ENCODE data around the gene DUOX2.
"Not testable (repeated sequence)": the region's sequence is repeated elsewhere in the genome, so short reads cannot be mapped to it uniquely, and the experiment has no call there.

Gene DUOX2

DNA sequence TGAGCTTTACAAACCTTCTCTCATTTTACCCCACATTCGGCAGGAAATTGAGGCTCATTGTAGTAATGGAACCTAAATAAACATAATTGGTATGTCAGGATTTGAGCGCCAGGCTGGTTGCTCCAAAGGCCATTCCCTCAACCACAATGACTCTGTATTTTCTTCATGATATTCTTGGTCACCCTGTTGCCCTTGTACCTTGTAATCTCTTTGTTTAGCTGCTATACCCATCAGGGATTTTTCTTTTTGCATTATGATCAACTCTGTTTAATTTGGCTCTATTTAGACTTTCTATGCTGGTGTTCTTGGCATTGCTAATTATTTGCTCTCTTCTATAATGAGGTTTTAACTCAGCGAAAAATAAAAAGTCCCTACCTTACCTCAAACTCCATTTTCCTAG lies 29.8 kb downstream of the DUOX2 start:
- DNase-seq (ENCODE audit: extremely low read depth, low read depth), result no peak

DNA sequence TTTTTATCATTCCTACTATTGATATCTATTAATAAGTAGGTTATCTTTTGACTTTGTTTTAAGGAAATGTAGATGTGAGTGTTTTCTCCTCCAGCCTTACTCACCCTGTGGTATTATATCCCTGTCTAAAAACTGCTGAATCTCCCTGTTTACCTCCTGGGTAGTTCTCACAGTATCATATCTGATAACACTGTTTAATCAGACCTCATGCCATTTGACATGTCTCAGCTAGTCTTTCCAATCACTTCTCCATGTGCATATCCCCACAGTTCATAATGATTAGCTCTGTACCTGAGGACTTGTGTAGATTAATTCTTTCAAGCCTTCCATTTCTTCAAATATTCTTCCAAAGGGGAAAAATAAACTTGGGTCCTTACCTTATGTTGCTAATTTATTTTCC lies 30.7 kb downstream of the DUOX2 start:
- no peak overlapping the region for H3K4me3 ChIP-seq (replicated peaks; ENCODE audit: low read depth, low read length)
- TF ChIP-seq, protein P1, sequence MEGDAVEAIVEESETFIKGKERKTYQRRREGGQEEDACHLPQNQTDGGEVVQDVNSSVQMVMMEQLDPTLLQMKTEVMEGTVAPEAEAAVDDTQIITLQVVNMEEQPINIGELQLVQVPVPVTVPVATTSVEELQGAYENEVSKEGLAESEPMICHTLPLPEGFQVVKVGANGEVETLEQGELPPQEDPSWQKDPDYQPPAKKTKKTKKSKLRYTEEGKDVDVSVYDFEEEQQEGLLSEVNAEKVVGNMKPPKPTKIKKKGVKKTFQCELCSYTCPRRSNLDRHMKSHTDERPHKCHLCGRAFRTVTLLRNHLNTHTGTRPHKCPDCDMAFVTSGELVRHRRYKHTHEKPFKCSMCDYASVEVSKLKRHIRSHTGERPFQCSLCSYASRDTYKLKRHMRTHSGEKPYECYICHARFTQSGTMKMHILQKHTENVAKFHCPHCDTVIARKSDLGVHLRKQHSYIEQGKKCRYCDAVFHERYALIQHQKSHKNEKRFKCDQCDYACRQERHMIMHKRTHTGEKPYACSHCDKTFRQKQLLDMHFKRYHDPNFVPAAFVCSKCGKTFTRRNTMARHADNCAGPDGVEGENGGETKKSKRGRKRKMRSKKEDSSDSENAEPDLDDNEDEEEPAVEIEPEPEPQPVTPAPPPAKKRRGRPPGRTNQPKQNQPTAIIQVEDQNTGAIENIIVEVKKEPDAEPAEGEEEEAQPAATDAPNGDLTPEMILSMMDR (IDR thresholded peaks at IDR 0.05; ENCODE audit: low read depth, low read length, missing control alignments), result no peak
- no peak for DNase-seq (ENCODE audit: extremely low read depth, low read depth)

More for the DNA sequence above, 29.8 kb downstream of the DUOX2 start:
- TF ChIP-seq, protein P1 (IDR thresholded peaks at IDR 0.05; ENCODE audit: low read depth, low read length, missing control alignments), result no peak
- H3K4me3 ChIP-seq (replicated peaks; ENCODE audit: low read depth, low read length), result no peak overlapping the region

DNA sequence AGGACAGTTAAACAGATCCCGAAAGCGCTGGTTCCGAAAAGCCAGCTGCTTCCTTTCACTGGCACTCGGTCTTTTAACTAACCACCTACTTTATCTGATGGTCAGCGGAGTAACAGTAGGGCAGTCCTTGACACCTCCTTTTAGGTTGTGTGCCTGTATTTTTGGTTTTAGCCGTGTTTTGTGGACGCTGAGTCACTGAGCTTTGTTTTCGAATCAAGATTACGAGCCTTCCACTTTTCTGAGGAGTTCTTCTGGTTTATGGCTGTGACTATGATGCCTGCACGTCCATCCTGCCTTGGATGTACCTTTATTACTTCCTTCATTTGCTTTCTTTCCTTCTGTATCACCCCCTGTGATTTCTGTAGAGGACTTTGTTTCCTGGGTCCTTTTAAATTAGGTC lies 31.6 kb downstream of the DUOX2 start:
- not testable (repeated sequence) for H3K4me3 ChIP-seq (replicated peaks; ENCODE audit: low read depth, low read length); DNase-seq (ENCODE audit: extremely low read depth, low read depth)

DNA sequence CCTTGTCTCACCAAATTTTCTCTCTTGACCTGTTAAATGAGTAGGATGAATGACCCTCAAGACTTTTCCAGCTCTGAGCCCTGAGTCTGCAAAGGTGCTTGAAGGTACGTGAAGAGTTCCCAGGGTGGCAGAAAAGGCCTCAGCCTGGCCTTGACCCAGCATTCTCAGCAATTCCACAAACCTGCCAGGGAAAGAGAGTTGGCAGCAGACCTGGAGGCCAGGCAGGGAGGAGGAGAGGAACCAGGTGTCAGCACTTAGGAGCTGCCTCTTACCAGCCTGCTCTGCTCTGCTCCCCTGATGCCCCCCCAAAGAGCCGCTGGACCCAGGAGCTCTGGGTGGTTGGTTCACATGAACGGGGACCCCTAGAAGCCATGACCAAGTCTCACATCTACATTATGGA lies 33.4 kb downstream of the DUOX2 start:
- H3K4me3 ChIP-seq (replicated peaks; ENCODE audit: low read depth, low read length); DNase-seq (ENCODE audit: extremely low read depth, low read depth): not testable (repeated sequence)

DNA sequence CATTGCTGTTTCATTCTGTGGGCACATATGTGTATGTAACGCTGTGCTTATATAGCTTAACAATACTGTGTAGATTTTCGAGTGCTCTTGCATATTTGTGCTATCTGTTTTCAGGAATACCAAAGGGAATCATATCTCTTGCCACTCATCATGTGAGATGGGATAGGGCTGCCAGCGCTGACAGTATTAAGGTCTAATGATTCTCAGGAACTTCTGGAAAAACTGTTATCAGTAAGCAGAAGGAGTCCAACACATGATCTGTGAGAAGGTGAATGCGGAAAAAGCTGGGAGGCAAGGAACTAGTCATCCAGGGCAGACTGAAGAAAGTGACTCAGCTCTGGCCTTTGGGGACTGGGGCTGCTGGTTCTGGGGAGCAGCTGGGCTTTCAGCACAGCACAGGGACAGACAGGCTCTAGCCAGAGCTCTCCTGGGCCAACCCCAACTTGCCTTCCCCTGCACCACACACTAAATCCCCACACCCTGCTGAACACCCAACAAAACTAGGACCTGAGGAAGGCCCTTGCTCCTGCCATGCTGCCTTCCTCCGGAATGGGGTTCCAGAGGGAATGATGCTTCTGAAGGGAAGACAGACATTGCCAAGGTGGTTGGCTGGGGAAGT lies 34.2 kb downstream of the DUOX2 start:
- not testable (repeated sequence) for DNase-seq (ENCODE audit: extremely low read depth, low read depth); H3K4me3 ChIP-seq (replicated peaks; ENCODE audit: low read depth, low read length)

DNA sequence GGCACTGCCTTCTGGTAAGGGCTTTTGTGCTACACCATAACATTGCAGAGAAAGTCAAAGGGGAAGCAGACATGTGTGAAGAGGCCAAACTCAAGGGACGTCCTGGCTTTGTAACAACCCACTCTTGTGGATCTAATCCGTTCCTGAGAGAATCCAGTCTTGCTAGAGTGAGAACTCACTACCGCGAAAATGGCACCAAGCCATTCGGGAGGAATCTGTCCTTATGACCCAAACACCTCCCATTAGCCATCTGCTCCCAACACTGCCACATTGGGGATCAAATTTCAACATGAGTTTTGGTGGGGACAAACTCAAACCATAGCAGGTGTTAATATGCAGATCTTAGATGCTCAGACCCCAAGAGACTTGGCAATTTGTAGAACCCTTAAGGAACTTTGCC lies 34.8 kb downstream of the DUOX2 start:
- DNase-seq (ENCODE audit: extremely low read depth, low read depth); H3K4me3 ChIP-seq (replicated peaks; ENCODE audit: low read depth, low read length): not testable (repeated sequence)

DNA sequence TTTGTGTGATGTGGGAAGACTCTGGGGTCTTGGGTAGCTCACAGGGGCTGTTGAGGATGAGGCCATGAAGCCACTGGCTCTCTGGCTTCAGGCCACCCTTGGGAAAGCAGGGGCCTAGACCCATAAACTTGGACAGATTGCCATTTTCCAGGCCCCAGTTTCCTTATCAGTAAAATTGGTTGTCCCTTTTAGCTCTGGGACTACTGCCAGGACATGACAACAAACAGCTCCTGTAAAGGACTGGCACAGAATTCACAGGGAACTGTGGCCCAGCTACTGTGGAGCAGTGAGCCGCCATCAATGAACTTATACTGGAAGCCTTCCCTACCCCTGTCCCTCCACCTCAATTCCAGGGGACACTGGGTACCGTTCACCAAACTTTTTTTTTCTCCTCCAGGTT lies 36.6 kb downstream of the DUOX2 start:
- DNase-seq (ENCODE audit: extremely low read depth, low read depth); H3K4me3 ChIP-seq (replicated peaks; ENCODE audit: low read depth, low read length): not testable (repeated sequence)

DNA sequence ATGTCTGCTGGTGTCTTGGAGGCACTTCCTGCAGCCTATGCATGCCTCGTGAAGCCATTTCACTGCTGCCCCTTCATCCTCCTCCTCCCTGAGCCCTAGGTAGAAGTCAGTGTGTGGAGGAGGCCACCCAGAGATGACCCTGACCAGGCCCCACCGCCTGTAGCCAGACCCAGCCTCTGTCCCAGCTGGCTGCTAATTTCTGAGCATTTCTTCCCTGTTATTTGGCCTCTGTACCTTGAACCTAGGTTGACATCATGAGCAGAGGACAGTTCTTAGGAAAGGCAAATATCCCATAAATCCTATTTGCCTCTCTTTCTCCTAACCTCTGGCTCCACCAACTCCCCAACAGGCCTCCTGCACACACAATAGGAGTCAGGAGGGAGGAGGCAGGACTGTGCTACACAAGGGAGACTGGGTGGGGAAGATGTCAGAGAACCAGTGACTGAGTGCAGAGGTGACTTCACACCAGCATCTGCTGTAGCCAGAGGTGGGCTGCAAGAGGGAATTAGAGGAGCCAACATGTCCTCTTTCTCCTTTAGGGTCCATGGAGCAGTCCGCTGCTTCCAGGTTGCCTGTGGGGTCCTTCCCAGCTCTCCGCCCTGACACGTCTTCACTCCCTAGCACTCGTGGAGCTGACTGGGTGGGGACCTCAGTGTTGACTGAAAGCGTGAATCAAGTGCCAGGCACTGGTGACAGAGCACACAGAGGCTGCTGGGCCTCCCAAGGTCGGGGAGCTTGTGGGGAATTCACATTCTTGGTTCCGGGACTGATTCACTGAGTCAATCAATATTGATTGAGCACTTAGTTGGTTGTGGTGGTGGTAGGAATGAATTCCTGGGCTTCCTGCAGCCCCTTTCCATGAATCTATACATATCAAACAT lies 38.3 kb downstream of the DUOX2 start:
- H3K4me3 ChIP-seq (replicated peaks; ENCODE audit: low read depth, low read length); DNase-seq (ENCODE audit: extremely low read depth, low read depth): not testable (repeated sequence)

DNA sequence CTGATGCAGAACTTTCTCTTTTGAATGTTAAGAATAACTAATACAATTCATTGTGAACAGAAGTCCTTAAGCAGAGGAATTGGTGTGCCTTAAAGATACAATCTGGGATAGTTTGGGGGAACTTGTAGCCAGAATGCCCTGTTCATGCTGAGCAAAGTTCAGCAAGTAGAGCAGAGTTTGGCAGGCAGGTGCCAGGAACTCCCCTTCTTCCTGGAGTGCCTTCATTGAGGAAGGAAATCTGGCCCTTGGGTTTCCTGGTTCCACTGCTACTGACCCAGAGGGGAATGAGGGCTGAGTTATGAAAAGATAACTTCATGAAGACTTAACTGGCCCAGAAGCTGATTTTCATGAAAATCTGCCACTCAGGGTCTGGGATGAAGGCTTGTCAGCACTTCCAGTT lies 40.4 kb downstream of the DUOX2 start:
- not testable (repeated sequence) for H3K4me3 ChIP-seq (replicated peaks; ENCODE audit: low read depth, low read length); DNase-seq (ENCODE audit: extremely low read depth, low read depth)

DNA sequence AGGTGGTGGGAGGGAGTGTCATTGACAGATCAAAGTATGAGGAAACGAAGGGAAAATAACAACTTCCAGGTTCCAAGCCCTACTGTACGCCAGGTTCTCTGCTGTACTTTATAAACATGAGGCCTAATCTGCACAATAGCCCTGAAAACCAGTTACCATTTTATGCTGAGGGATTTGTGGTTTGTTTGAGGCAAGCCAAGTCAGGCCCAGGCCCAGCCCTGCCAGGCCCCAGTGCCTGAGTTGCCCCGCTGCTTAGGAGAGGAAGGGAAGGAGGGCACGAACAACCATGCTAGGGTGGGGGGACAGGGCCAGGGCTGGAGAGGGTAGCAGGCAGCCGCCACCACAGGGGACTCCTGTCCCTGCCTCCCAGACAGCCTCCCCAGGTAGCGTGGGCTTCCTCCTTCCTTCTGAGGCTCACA lies 44.0 kb downstream of the DUOX2 start:
- H3K4me3 ChIP-seq (replicated peaks; ENCODE audit: low read depth, low read length); DNase-seq (ENCODE audit: extremely low read depth, low read depth): not testable (repeated sequence)

DNA sequence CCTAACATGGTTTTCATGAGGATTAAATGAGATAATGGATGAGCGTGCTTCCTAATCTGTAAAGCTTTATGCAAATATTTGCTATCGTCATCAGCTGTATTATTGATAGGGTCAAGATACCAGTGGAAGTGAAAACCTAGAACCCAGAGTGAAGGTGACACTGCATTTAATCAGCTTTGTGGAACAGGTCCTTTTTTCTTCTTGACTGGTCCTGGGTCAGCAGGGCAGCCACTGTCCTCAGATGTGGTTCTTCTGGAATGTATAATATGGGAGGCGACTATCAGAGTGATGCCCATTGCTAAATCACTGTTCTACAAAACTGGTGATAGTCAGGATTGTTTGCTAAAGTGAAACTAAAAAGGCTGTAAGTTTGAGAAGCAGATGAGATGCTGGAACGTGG lies 49.6 kb downstream of the DUOX2 start:
- no peak for DNase-seq (ENCODE audit: extremely low read depth, low read depth)
- no peak overlapping the region for H3K4me3 ChIP-seq (replicated peaks; ENCODE audit: low read depth, low read length)
- TF ChIP-seq, protein P1 (IDR thresholded peaks at IDR 0.05; ENCODE audit: low read depth, low read length, missing control alignments), result no peak

DNA sequence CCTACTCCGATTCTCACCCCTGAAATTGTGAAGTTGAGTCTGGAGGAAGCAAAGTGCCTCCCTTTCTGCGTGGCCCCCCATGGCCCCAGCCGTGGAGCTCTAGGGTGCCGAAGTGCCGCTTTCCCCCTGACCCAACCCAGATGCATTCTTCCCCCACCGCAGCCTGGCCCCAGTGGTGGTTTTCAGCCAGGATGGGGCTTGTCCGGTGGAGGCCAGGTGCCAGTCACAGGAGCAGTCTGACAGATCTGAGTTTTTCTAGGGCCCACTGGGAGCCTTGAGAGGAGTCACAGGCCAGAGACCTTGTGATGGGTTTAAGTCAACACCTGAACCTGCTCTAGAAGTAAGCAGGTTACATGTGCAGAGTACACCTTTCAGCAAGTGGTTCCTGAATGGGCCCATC lies 51.7 kb downstream of the DUOX2 start:
- DNase-seq (ENCODE audit: extremely low read depth, low read depth); H3K4me3 ChIP-seq (replicated peaks; ENCODE audit: low read depth, low read length): not testable (repeated sequence)

DNA sequence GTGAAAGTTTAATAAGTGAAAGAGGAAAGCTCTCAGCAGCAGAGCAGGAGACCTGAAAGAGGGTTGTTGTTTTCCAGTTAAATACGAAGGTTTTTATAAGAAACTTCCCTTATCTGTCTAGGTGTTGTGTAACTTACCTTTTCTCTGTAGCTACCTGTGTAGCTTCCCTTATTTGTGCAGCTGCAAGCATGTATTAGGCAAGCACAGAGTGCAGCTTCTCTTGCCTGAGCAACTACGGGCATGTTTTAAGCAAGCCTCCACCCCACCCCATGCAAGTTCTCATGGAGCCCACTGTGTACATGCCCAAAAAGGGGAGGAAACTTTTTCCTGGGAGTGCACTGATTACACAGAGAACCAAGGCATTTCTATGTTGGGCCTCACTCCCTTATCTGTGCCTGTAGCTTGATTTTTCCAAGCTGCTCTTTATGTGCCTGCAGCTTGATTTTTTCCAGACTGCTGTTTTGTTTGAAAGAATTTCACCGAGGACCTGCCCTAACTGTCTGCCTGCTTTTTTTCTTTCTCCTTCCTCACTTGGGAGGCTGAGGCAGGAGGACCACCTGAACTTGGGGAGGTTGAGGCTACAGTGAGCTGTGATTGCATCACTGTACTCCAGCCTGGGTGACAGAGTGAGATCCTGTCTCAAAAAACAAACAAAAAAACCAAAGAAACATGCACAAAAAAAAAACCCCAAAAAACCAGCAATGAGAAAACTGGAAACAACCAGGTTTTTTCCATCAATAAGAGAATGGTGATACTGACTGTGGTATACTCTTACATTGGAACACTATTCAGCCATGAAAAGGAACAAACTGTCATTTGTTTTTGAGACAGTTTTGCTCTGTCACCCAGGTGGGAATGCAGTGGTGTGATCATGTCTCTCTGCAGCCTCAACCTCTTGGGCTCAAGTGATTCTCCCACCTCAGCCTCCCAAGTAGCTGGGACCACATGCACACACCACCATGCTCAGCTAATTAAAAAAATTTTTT lies 55.0 kb downstream of the DUOX2 start:
- H3K4me3 ChIP-seq (replicated peaks; ENCODE audit: low read depth, low read length); DNase-seq (ENCODE audit: extremely low read depth, low read depth): not testable (repeated sequence)

DNA sequence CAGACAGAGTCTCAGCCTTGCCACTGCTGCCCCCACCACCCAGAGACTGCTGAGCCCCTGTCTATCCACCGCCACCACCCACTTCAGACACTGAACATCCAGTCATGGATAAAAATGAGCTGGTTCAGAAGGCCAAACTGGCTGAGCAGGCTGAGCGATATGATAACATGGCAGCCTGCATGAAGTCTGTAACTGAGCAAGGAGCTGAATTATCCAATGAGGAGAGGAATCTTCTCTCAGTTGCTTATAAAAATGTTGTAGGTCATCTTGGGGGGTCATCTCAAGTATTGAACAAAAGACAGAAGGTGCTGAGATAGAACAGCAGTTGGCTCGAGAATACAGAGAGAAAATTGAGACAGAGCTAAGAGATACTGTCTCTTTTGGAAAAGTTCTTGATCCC lies 61.3 kb downstream of the DUOX2 start:
- H3K4me3 ChIP-seq (replicated peaks; ENCODE audit: low read depth, low read length); DNase-seq (ENCODE audit: extremely low read depth, low read depth): not testable (repeated sequence)

Data from HFF-Myc (cell line).